HepG2 (cell line): ENCODE measurements around the gene PCDHGA1. TPM values are rescaled to one million over a fixed set of nuclear protein-coding genes. Genes with fewer than 3 reads are reported as not detected.

ENCODE experiments used
- BRCA1 ChIP-seq: sonication (generic); formaldehyde crosslinking; IDR thresholded peaks from 2 replicates; pipeline ENCODE4 v1.4.0; 2020; ENCODE audit warnings: missing genetic modification reagents
- CEBPG ChIP-seq: IDR thresholded peaks from 2 replicates; pipeline ENCODE4 v1.6.1; 2016
- CREB1 ChIP-seq, 2 experiments: fragments of 450-650 bp in 1 of 2; IDR thresholded peaks; 2 replicates each; pipeline ENCODE4 v1.6.1; 2016 to 2017; ENCODE audit warnings: control low read depth in 1 of 2, mild to moderate bottlenecking in 1 of 2, missing compliant biosample characterization in 1 of 2, missing genetic modification characterization in 1 of 2
- FOXP4 ChIP-seq: sonication (generic); formaldehyde crosslinking; IDR thresholded peaks from 2 replicates; pipeline ENCODE4 v1.4.0; 2020; ENCODE audit warnings: missing genetic modification reagents
- IRX3 ChIP-seq: sonication (generic); formaldehyde crosslinking; IDR thresholded peaks from 2 replicates; pipeline ENCODE4 v1.8.1; 2023; ENCODE audit warnings: mild to moderate bottlenecking, low read depth, missing genetic modification reagents, borderline replicate concordance
- LBX2 ChIP-seq: sonication (generic); formaldehyde crosslinking; IDR thresholded peaks from 2 replicates; pipeline ENCODE4 v1.5.0; 2020; ENCODE audit warnings: missing genetic modification reagents, mild to moderate bottlenecking, borderline replicate concordance
- MTF2 ChIP-seq: sonication (generic); formaldehyde crosslinking; IDR thresholded peaks from 2 replicates; pipeline ENCODE4 v1.5.0; 2020; ENCODE audit warnings: missing genetic modification reagents, borderline replicate concordance
- NBN ChIP-seq: fragments of 450-650 bp; conservative IDR thresholded peaks from 2 replicates; pipeline ENCODE4 v1.6.1; 2017
- NRL ChIP-seq: sonication (generic); formaldehyde crosslinking; IDR thresholded peaks from 2 replicates; pipeline ENCODE4 v1.5.0; 2020; ENCODE audit warnings: missing genetic modification reagents, mild to moderate bottlenecking, moderate library complexity, borderline replicate concordance
- POLR2AphosphoS2 ChIP-seq: IDR thresholded peaks from 2 replicates; pipeline ENCODE4 v1.6.1; 2011; ENCODE audit warnings: low read depth, low read length, improper control_type of control experiment
- SALL1 ChIP-seq: sonication (generic); formaldehyde crosslinking; IDR thresholded peaks from 2 replicates; pipeline ENCODE4 v1.8.0; 2022; ENCODE audit warnings: mild to moderate bottlenecking, missing genetic modification reagents
- SP2 ChIP-seq: sonication (generic); formaldehyde crosslinking; IDR thresholded peaks from 2 replicates; pipeline ENCODE4 v1.5.1; 2020; ENCODE audit warnings: mild to moderate bottlenecking, missing genetic modification reagents
- ZFX ChIP-seq: sonication (generic); formaldehyde crosslinking; IDR thresholded peaks from 2 replicates; pipeline ENCODE4 v1.4.0; 2020; ENCODE audit warnings: mild to moderate bottlenecking, low read depth, missing genetic modification reagents, moderate library complexity
- ZMYM4 ChIP-seq: sonication (generic); formaldehyde crosslinking; IDR thresholded peaks from 2 replicates; pipeline ENCODE4 v1.8.1; 2023; ENCODE audit warnings: mild to moderate bottlenecking, missing genetic modification reagents
- ZNF446 ChIP-seq: sonication (generic); formaldehyde crosslinking; IDR thresholded peaks from 2 replicates; pipeline ENCODE4 v1.5.0; 2020; ENCODE audit warnings: mild to moderate bottlenecking, missing genetic modification reagents
- ZNF75D ChIP-seq: sonication (generic); formaldehyde crosslinking; IDR thresholded peaks from 2 replicates; pipeline ENCODE4 v1.8.1; 2023; ENCODE audit warnings: missing genetic modification reagents, mild to moderate bottlenecking, borderline replicate concordance
- ZNF782 ChIP-seq: sonication (generic); formaldehyde crosslinking; IDR thresholded peaks from 2 replicates; pipeline ENCODE4 v1.4.0; 2020; ENCODE audit warnings: missing genetic modification reagents, mild to moderate bottlenecking, borderline replicate concordance
- polyA plus RNA-seq, 8 experiments: library from polyadenylated mRNA; depleted of rRNA in 3 of 8; stranded (reverse) in 7 of 8; unstranded in 1 of 8; fragments of >200 nt; fragmentation: Illumina TruSeq in 4 of 8; extraction: Trizol in 4 of 8; gene quantifications; 2 replicates each; pipeline versions ENCODE4 v1.2.1 to v1.2.3, GENCODE V29; 2011 to 2016; ENCODE audit warnings: low read depth in 4 of 8, missing spikeins in 1 of 8, mixed read lengths in 1 of 8; ENCODE audit not compliant: insufficient read depth in 1 of 8
- total RNA-seq, 5 experiments: library from RNA; depleted of rRNA; stranded (reverse); fragments of >200 nt; fragmentation: Illumina TruSeq; extraction: Trizol; gene quantifications; 2 replicates each; pipeline ENCODE4 v1.2.3, GENCODE V29; 2016; ENCODE audit warnings: low read depth in 1 of 5
- TF ChIP-seq, protein P1 (sequence below): IDR thresholded peaks from 2 replicates; pipeline ENCODE4 v1.6.1; 2018; ENCODE audit warnings: missing genetic modification reagents
- TF ChIP-seq, protein P2 (sequence below): sonication (generic); formaldehyde crosslinking; IDR thresholded peaks from 2 replicates; pipeline ENCODE4 v1.5.0; 2020; ENCODE audit warnings: missing genetic modification reagents
- TF ChIP-seq, protein P3 (sequence below): sonication (generic); formaldehyde crosslinking; IDR thresholded peaks from 2 replicates; pipeline ENCODE4 v1.8.0; 2023; ENCODE audit warnings: mild to moderate bottlenecking, missing genetic modification reagents
- TF ChIP-seq, protein P4 (sequence below): sonication (generic); formaldehyde crosslinking; IDR thresholded peaks from 2 replicates; pipeline ENCODE4 v1.5.0; 2020; ENCODE audit warnings: missing genetic modification reagents

PCDHGA1 gene
- total and polyA plus RNA-seq, 2 of the 13 experiments (the other 11 are each of a cell fraction or from before 2014, with no cell fraction given), result 0.31 to 0.40 TPM

- TF ChIP-seq POLR2AphosphoS2 (0 out of 2 replicates have a peak, but pooled peaks have one; percentile 65), ZFX (CRISPR knock-in tag) (peak; percentile 95), NBN (no peak), IRX3 (CRISPR knock-in tag) (peak; percentile 83; the same call in 1 of the 2 replicates), BRCA1 (CRISPR knock-in tag) (no peak), FOXP4 (CRISPR knock-in tag) (no peak), SP2 (peak; percentile 87), MTF2 (CRISPR knock-in tag) (peak; percentile 74; the same call in 1 of the 2 replicates), NRL (CRISPR knock-in tag) (peak; percentile 80; the same call in 1 of the 2 replicates), CEBPG (0 out of 2 replicates have a peak, but pooled peaks have one; percentile 12), ZNF782 (CRISPR knock-in tag) (peak; percentile 70; the same call in 1 of the 2 replicates), SALL1 (CRISPR knock-in tag) (peak; percentile 87), ZMYM4 (CRISPR knock-in tag) (peak; percentile 97), ZNF75D (CRISPR knock-in tag) (peak; percentile 71; the same call in 1 of the 2 replicates), LBX2 (peak; percentile 46; the same call in 1 of the 2 replicates), CREB1 (IDR thresholded peaks at IDR 0.05) (peak; percentile 83), CREB1 (CRISPR knock-in tag; IDR thresholded peaks at IDR 0.05) (peak; percentile 83), ZNF446 (CRISPR knock-in tag) (no peak)
- TF ChIP-seq, protein P1, sequence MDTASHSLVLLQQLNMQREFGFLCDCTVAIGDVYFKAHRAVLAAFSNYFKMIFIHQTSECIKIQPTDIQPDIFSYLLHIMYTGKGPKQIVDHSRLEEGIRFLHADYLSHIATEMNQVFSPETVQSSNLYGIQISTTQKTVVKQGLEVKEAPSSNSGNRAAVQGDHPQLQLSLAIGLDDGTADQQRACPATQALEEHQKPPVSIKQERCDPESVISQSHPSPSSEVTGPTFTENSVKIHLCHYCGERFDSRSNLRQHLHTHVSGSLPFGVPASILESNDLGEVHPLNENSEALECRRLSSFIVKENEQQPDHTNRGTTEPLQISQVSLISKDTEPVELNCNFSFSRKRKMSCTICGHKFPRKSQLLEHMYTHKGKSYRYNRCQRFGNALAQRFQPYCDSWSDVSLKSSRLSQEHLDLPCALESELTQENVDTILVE (CRISPR knock-in tag), result no peak; the same call in 1 of the 2 replicates
- TF ChIP-seq, protein P2, sequence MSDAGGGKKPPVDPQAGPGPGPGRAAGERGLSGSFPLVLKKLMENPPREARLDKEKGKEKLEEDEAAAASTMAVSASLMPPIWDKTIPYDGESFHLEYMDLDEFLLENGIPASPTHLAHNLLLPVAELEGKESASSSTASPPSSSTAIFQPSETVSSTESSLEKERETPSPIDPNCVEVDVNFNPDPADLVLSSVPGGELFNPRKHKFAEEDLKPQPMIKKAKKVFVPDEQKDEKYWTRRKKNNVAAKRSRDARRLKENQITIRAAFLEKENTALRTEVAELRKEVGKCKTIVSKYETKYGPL (CRISPR knock-in tag), result peak; percentile 25; the same call in 1 of the 2 replicates
- TF ChIP-seq, protein P3, sequence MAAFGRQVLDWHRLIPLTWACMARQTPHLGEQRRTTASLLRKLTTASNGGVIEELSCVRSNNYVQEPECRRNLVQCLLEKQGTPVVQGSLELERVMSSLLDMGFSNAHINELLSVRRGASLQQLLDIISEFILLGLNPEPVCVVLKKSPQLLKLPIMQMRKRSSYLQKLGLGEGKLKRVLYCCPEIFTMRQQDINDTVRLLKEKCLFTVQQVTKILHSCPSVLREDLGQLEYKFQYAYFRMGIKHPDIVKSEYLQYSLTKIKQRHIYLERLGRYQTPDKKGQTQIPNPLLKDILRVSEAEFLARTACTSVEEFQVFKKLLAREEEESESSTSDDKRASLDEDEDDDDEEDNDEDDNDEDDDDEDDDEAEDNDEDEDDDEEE (CRISPR knock-in tag), result no peak; the same call in 1 of the 2 replicates
- TF ChIP-seq, protein P4, sequence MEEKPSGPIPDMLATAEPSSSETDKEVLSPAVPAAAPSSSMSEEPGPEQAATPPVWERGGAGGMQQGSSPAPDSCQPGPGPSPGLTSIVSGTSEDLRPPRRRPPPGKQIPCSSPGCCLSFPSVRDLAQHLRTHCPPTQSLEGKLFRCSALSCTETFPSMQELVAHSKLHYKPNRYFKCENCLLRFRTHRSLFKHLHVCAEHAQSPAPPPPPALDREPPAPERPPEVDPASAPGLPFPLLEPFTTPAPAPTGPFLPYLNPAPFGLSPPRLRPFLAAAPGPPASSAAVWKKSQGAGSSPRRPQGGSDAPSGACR, result peak; percentile 69; the same call in 1 of the 2 replicates
Observed at GRCh38 chr5:141320225-141321169, 9.8 kb upstream of the PCDHGA1 start, which contains the start of gene TAF7 (continued).
